PC-3 (cell line): ENCODE results near the gene SRGAP2B. TPM values are rescaled to one million over a fixed set of nuclear protein-coding genes. Genes with fewer than 3 reads are reported as not detected.
A peak's percentile ranks its signal among the peaks of the same experiment; 100 is the strongest.
"Not testable (repeated sequence)": the region's sequence is repeated elsewhere in the genome, so short reads cannot be mapped to it uniquely, and the experiment has no call there.

Experiments
- ATAC-seq: fragments of 200-7000 bp; cut with Tn5 transposase; 2 replicates; pipeline ENCODE4 v1.9.1; 2020; ENCODE audit warnings: mild to moderate bottlenecking, moderate library complexity
- BruUV-seq: library from RNA; stranded (reverse); fragments of 400-500 nt; replicated peaks from 2 replicates; lab custom pipeline; 2021; lab: Mats Ljungman, UMichigan
- CTCF ChIA-PET: fragments of 300-600 bp; sonication (Branson Sonifier 250); formaldehyde crosslinking; loops from one replicate; lab custom pipeline; 2022; ENCODE audit warnings: antibody characterized with exemption; lab: Charles Lee
- POLR2A ChIA-PET: fragments of 300-600 bp; sonication (Branson Sonifier 250); formaldehyde crosslinking; loops from one replicate; lab custom pipeline; 2022; ENCODE audit warnings: antibody characterized with exemption; ENCODE audit not compliant: unreplicated experiment; lab: Charles Lee
- DNase-seq: peaks from one replicate; pipeline ENCODE4 v3.0.0-alpha.2; 2015
- H2AFZ ChIP-seq: fragments of 300-600 bp; sonication (generic); 2 replicates; pipeline ENCODE4 v1.6.0; 2016; ENCODE audit warnings: antibody characterized with exemption, low read length
- H3F3A ChIP-seq: fragments of 300-600 bp; sonication (generic); one replicate; pipeline ENCODE4 v1.6.0; 2017; ENCODE audit warnings: antibody characterized with exemption, low read length, control low read depth, mild to moderate bottlenecking; ENCODE audit not compliant: unreplicated experiment
- H3K27ac ChIP-seq: fragments of 300-600 bp; sonication (generic); 2 replicates; pipeline ENCODE4 v1.5.1; 2016; ENCODE audit warnings: mild to moderate bottlenecking, low read length
- H3K27me3 ChIP-seq: fragments of 300-600 bp; sonication (generic); 2 replicates; pipeline ENCODE4 v1.6.1; 2016; ENCODE audit warnings: low read length, mixed read lengths
- H3K36me3 ChIP-seq: fragments of 300-600 bp; sonication (generic); 2 replicates; pipeline ENCODE4 v1.6.1; 2016; ENCODE audit warnings: low read depth, mixed run types, low read length, mixed read lengths
- H3K4me1 ChIP-seq: fragments of 300-600 bp; sonication (generic); 2 replicates; pipeline ENCODE4 v1.5.1; 2016; ENCODE audit warnings: low read length; ENCODE audit not compliant: insufficient read depth
- H3K4me2 ChIP-seq: fragments of 300-600 bp; sonication (generic); 2 replicates; pipeline ENCODE4 v1.6.0; 2016; ENCODE audit warnings: low read length
- H3K4me3 ChIP-seq: fragments of 300-600 bp; sonication (generic); 2 replicates; pipeline ENCODE4 v1.5.1; 2016; ENCODE audit warnings: mild to moderate bottlenecking, low read length, mixed read lengths
- H3K79me2 ChIP-seq: fragments of 300-600 bp; sonication (generic); 2 replicates; pipeline ENCODE4 v1.6.1; 2017; ENCODE audit warnings: low read length, mixed read lengths
- H3K9ac ChIP-seq: fragments of 300-600 bp; sonication (generic); 2 replicates; pipeline ENCODE4 v1.6.0; 2016; ENCODE audit warnings: mild to moderate bottlenecking, low read length
- H3K9me2 ChIP-seq: fragments of 300-600 bp; sonication (generic); replicated peaks from 2 replicates; pipeline ENCODE4 v1.6.1; 2016; ENCODE audit warnings: mixed run types, low read length, mixed read lengths
- H3K9me3 ChIP-seq: fragments of 300-600 bp; sonication (generic); 2 replicates; pipeline ENCODE4 v1.6.1; 2016; ENCODE audit warnings: low read length, mixed read lengths
- H4K20me1 ChIP-seq: fragments of 300-600 bp; sonication (generic); 2 replicates; pipeline ENCODE4 v1.6.1; 2016; ENCODE audit warnings: low read length, mixed read lengths
- intact Hi-C: fragments of 100-400 bp; cut with micrococcal nuclease; formaldehyde crosslinking; loops from 2 replicates; pipeline ENCODE4 v1.9.0; 2023
- total RNA-seq: library from RNA; depleted of rRNA; stranded (reverse); fragments of >200 nt; gene quantifications from 2 replicates; pipeline ENCODE4 v1.2.3, GENCODE V29; 2014

SRGAP2B gene
- total RNA-seq, 1 experiment from 2014 or later = 14.3 TPM

DNA sequence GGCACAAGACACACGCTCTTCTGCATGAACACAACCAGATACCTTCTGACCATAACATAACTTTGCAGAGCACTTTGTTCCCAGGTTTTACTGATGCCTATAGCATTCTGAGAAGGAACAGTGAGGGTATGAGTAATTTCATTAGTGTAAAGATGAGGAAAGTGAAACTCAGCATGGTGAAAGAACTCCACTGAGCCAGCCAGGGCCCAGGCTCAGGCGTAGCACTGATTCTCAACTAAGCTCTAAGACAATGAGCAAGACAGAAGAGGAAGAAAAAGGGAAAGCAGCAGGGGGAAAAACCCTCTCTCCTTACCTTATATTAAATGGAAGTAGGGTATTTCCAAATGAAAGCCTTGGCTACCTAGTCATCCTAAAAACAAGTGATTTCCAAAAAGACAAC, 155.1 kb downstream of the SRGAP2B start:
- H3K9me3 ChIP-seq, BruUV-seq, CTCF ChIA-PET, H3K4me1 ChIP-seq, H3K79me2 ChIP-seq, ATAC-seq, H3K9ac ChIP-seq, H2AFZ ChIP-seq, H3K9me2 ChIP-seq, H3K4me3 ChIP-seq, H4K20me1 ChIP-seq, H3F3A ChIP-seq, intact Hi-C loops, POLR2A ChIA-PET, H3K27ac ChIP-seq, H3K36me3 ChIP-seq, H3K27me3 ChIP-seq, H3K4me2 ChIP-seq, DNase-seq: not testable (repeated sequence)

DNA sequence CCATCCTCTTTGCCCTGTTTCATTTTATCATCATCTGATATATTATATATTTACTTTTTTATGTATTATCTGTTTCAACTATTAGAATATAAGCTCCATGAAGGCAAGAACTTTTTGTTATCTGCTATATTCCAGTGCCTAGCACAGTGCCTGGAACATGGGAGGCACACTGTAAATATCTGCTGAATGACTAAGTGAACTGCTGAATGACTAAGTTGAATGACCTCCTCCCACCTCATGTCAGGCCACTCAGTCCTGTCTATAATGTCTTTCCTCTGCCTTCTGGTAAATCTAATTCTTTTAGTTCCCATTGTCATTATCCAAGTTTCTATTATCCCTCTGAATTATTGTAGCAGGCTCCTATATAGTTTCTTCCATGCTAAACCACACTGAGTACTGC, 156.5 kb downstream of the SRGAP2B start:
- H4K20me1 ChIP-seq, CTCF ChIA-PET, POLR2A ChIA-PET, H3K4me2 ChIP-seq, H3K4me1 ChIP-seq, H3K36me3 ChIP-seq, DNase-seq, H2AFZ ChIP-seq, ATAC-seq, H3F3A ChIP-seq, intact Hi-C loops, H3K27ac ChIP-seq, H3K9ac ChIP-seq, H3K9me2 ChIP-seq, BruUV-seq, H3K4me3 ChIP-seq, H3K79me2 ChIP-seq, H3K9me3 ChIP-seq, H3K27me3 ChIP-seq: not testable (repeated sequence)

DNA sequence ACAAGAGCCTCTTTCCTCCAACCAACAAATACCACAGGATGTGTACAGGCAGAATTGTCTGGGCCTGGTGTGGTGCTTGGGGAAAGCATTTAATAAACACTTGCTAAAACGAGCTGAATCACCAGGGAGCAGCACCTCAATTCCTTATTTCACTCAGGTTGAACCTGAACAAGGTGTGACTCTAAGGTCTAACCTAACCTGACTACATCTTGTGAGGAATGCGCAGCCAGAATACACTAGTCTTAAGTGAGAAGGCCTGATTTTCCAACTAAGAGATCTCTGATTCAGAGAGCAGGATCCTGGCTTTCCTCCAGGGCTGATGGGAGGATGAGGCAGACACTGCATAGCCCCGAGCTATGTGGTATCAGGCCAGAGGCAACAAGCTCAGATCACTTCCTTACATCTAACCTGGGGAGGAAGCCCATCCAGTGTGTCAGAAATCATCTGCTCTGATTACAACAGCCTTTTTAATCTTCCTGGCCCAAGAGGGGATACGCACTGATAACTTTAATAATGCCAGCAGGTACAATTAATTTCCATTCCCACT, 158.9 kb downstream of the SRGAP2B start:
- H3K9me3 ChIP-seq, BruUV-seq: not testable (repeated sequence)

DNA sequence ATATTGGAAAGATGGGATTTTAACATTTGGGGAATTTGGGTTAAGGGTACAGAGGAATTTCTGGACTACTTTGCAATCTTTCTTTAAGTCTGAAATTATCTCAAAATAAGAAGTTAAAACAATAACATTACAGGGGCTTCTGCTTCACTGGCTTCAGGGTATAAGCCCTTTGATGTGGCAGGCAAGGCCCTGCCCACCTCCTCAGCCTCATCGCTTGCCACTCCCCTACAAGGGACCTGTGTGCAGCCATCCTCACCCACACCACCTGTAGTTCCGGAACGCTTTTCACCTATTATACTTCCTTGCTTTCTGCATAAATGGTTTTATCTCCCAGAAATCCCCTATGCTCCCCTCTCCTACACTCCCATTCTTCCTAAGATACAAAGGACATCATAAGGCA, 159.8 kb downstream of the SRGAP2B start:
- intact Hi-C loops, H3K79me2 ChIP-seq: not testable (repeated sequence)

More for the DNA sequence above, 158.9 kb downstream of the SRGAP2B start:
- H3K9me2 ChIP-seq, H3K27ac ChIP-seq, H3K79me2 ChIP-seq, H4K20me1 ChIP-seq, H3K4me1 ChIP-seq, H3K36me3 ChIP-seq, H3K9ac ChIP-seq, CTCF ChIA-PET, H3K4me2 ChIP-seq, H3K27me3 ChIP-seq, DNase-seq, POLR2A ChIA-PET, H3F3A ChIP-seq, H3K4me3 ChIP-seq, H2AFZ ChIP-seq, intact Hi-C loops: not testable (repeated sequence)
- peak; percentile 91 for ATAC-seq

DNA sequence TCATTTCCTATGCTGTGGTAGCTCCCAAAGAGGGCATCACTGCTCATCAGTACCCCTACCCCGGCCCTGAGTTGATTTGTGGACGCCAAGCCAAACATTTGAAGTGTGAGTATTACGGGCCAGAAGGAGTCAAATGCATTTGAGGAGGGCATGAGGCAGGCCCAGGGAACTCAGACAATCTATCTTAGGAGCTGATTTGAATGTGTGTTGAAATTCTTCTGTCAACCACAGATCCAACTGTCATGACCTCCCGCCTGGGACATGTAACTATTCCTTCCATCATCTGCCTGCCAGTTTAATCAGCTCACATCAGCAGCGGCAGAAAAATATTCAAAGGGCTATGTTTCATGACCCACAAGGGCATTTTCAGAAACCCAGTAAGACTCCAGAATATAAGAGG, 162.1 kb downstream of the SRGAP2B start:
- intact Hi-C loops, H3K27ac ChIP-seq, H3F3A ChIP-seq, ATAC-seq, H3K4me3 ChIP-seq, H4K20me1 ChIP-seq, H3K79me2 ChIP-seq, POLR2A ChIA-PET, H3K9me3 ChIP-seq, H3K4me1 ChIP-seq, H3K36me3 ChIP-seq, H3K9ac ChIP-seq, H3K4me2 ChIP-seq, H2AFZ ChIP-seq, H3K9me2 ChIP-seq, BruUV-seq, CTCF ChIA-PET, H3K27me3 ChIP-seq, DNase-seq: not testable (repeated sequence)

More for the DNA sequence above, 159.8 kb downstream of the SRGAP2B start:
- POLR2A ChIA-PET, H2AFZ ChIP-seq, ATAC-seq, DNase-seq, H3K36me3 ChIP-seq, H3K9me3 ChIP-seq, H3K9me2 ChIP-seq, H3K27ac ChIP-seq, BruUV-seq, H3K4me2 ChIP-seq, H3K9ac ChIP-seq, H3F3A ChIP-seq, H3K4me1 ChIP-seq, H3K27me3 ChIP-seq, H4K20me1 ChIP-seq, H3K4me3 ChIP-seq, CTCF ChIA-PET: not testable (repeated sequence)

DNA sequence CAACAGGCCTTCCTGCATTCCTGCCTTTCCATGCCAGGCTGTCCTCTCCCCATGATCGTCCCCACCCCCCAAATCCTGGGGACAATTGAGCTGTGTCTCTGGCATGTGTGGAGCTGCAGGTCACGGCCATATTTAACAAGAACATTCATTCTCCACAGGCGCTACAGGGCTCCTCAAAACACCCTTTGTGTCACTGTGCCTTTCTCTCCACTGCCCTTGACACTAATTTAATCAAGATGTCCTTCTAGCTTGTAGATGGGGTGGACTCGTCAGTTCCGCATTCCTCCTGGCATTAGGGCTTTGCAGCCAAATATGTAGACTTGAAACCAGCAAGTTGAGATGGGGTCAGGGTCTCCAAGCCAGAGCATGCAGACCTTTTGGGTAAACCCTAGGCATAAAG, 163.0 kb downstream of the SRGAP2B start:
- H3K9me3 ChIP-seq, H3F3A ChIP-seq, H3K9ac ChIP-seq, DNase-seq, POLR2A ChIA-PET, ATAC-seq, H2AFZ ChIP-seq, H3K36me3 ChIP-seq, H3K79me2 ChIP-seq, H3K4me2 ChIP-seq, H3K27ac ChIP-seq, CTCF ChIA-PET, intact Hi-C loops, BruUV-seq, H3K4me3 ChIP-seq, H3K27me3 ChIP-seq, H3K9me2 ChIP-seq, H4K20me1 ChIP-seq, H3K4me1 ChIP-seq: not testable (repeated sequence)

DNA sequence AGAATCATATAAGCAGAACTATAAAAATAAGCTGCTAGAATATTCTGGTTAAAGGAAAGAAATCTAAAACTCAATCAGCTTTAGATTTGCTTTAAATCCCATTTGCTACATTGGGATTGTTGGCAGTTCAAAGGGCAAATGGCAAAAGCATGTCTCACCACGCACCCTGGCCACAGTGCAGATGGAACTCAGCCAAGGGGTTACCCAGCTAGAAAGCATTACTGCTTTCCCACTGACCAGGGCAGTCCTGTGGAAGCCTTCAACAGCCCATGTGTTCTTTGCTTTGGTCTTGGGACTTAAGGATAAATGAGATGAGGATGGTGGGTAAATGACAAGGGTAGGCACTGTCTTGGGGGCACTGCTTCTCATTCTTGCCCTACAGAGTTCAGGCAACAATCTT, 163.6 kb downstream of the SRGAP2B start:
- ATAC-seq, POLR2A ChIA-PET: not testable (repeated sequence)
- DNase-seq = peak; percentile 0

More for the DNA sequence above, 163.6 kb downstream of the SRGAP2B start:
- intact Hi-C loops, BruUV-seq, H3K36me3 ChIP-seq, H3K9me2 ChIP-seq, H3K79me2 ChIP-seq, H2AFZ ChIP-seq, H3K9me3 ChIP-seq, H3K4me2 ChIP-seq, CTCF ChIA-PET, H3K9ac ChIP-seq, H3F3A ChIP-seq, H3K27ac ChIP-seq, H3K4me1 ChIP-seq, H3K4me3 ChIP-seq, H3K27me3 ChIP-seq, H4K20me1 ChIP-seq: not testable (repeated sequence)
